Lower lobe of right lung (tissue), 2 donors: ENCODE results near the gene KIF21B. TPM values are rescaled to one million over a fixed set of nuclear protein-coding genes. Genes with fewer than 3 reads are reported as not detected.

Experiments
- ATAC-seq, 2 donors: fragments of 200-7000 bp; cut with Tn5 transposase; one replicate each; pipeline ENCODE4 v1.9.1; 2020 to 2022; ENCODE audit warnings: mild to moderate bottlenecking in 2 of 2, moderate library complexity in 2 of 2
- DNase-seq: peaks from one replicate; pipeline ENCODE4 v3.0.0-alpha.2; 2020
- H3K27ac ChIP-seq: fragments of 200-600 bp; one replicate; pipeline ENCODE4 v1.8.0; 2022
- H3K27me3 ChIP-seq: fragments of 200-600 bp; one replicate; pipeline ENCODE4 v1.8.0; 2022; ENCODE audit warnings: low read depth
- H3K36me3 ChIP-seq: fragments of 200-600 bp; one replicate; pipeline ENCODE4 v1.8.0; 2022; ENCODE audit warnings: mild to moderate bottlenecking
- H3K4me1 ChIP-seq: fragments of 200-600 bp; one replicate; pipeline ENCODE4 v1.8.0; 2022
- H3K4me3 ChIP-seq: fragments of 200-600 bp; one replicate; pipeline ENCODE4 v1.8.0; 2022; ENCODE audit warnings: mild to moderate bottlenecking
- H3K9me3 ChIP-seq: fragments of 200-600 bp; one replicate; pipeline ENCODE4 v1.8.0; 2022
- intact Hi-C: fragments of 100-400 bp; cut with DNase I; formaldehyde crosslinking; loops from one replicate; pipeline ENCODE4 v1.11.0; 2022
- total RNA-seq: library from RNA; stranded (reverse); fragmentation: NEBNext Ultra II Directional; extraction: Animal tissue kit (Norgen Biotek cat#: 25700); gene quantifications from one replicate; pipeline ENCODE4 v1.2.1, GENCODE V29; 2021
- TF ChIP-seq, protein P1 (sequence below): fragments of 200-600 bp; IDR thresholded peaks from one replicate; pipeline ENCODE4 v1.8.0; 2022; ENCODE audit warnings: antibody characterized with exemption, mild to moderate bottlenecking
- donor health status: DM: no; HTN: yes; CAD: no; lungs with severe emphysema.

Gene KIF21B
- total RNA-seq, 1 donor from 2014 or later: 4.7 TPM

GRCh38 chr1:200985481-200985880 is 38.0 kb downstream of the KIF21B start:
- TF ChIP-seq, protein P1, sequence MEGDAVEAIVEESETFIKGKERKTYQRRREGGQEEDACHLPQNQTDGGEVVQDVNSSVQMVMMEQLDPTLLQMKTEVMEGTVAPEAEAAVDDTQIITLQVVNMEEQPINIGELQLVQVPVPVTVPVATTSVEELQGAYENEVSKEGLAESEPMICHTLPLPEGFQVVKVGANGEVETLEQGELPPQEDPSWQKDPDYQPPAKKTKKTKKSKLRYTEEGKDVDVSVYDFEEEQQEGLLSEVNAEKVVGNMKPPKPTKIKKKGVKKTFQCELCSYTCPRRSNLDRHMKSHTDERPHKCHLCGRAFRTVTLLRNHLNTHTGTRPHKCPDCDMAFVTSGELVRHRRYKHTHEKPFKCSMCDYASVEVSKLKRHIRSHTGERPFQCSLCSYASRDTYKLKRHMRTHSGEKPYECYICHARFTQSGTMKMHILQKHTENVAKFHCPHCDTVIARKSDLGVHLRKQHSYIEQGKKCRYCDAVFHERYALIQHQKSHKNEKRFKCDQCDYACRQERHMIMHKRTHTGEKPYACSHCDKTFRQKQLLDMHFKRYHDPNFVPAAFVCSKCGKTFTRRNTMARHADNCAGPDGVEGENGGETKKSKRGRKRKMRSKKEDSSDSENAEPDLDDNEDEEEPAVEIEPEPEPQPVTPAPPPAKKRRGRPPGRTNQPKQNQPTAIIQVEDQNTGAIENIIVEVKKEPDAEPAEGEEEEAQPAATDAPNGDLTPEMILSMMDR: no peak
- H3K27ac ChIP-seq: no peak overlapping the region
- peaks cover 1% of the 10 kb centered on the region for H3K9me3 ChIP-seq
- H3K4me3 ChIP-seq: no peak overlapping the region
- H3K36me3 ChIP-seq: peaks cover 18% of the 10 kb centered on the region
- no peaks in the 10 kb centered on the region for H3K4me1 ChIP-seq
- no peak for DNase-seq
- H3K27me3 ChIP-seq: no peaks in the 10 kb centered on the region
- no peak for ATAC-seq
- intact Hi-C loops: no loop called here

DNA sequence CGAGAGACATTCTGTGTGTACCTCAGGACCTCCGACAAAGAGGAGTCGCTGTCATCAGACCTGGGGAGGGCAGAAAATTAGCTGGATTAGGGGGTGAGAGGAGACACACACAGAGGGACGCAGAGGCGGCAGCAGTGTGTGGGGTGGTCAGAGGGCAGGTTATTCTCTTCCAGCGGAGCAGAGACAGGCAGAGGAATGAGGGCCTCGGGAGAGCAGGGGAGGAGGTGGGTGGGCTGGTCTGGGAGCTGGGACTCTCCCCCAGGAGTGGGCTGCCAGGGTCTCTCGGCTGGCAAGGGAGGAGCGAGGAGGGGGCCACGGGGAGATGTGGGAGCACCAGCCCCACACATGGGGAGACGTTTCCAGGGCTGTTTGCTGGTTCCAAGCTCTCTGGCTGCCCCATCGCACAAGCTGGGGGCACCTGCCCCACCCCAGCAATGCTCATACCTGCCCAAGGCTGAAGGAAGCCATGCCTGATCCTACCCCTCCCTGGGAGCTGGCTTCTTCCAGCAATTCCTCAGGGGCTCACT is 40.4 kb downstream of the KIF21B start:
- DNase-seq (no peak), ATAC-seq (no peak)
- Histone ChIP-seq H3K4me1 (no peaks in the 10 kb centered on the region), H3K27ac (no peak overlapping the region), H3K9me3 (peaks cover 8% of the 10 kb centered on the region), H3K36me3 (peaks cover 10% of the 10 kb centered on the region), H3K4me3 (no peak overlapping the region), H3K27me3 (no peaks in the 10 kb centered on the region)
- TF ChIP-seq, protein P1: no peak
- intact Hi-C loops: no loop called here

GRCh38 chr1:200982071-200982945 is 41.2 kb downstream of the KIF21B start:
- TF ChIP-seq, protein P1: no peak
- Histone ChIP-seq H3K9me3 (peaks cover 8% of the 10 kb centered on the region), H3K4me3 (no peak overlapping the region), H3K27me3 (no peaks in the 10 kb centered on the region), H3K36me3 (peaks cover 11% of the 10 kb centered on the region), H3K27ac (no peak overlapping the region), H3K4me1 (no peaks in the 10 kb centered on the region)
- intact Hi-C loops: no loop called here
- no peak for ATAC-seq
- DNase-seq: no peak

DNA sequence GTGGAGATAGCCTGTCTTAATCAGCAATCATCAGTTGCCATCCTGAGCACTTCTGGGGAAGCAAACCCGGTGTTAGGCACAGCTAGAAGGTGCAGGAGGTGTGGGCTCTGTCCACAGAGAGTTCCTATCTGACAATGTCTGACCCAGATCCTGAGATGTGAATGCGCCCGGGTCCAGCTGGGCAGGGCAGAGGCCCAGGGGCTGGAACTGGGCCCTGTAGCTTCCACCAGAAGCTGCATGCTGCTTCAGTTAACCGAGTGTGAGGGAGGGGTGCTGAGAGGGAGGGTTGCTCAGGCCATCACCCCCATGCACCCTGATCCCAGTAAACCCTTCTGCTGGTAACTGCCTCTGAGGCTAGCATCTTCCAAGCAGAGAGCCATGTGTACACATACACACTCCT is 42.2 kb downstream of the KIF21B start:
- intact Hi-C loops: no loop called here
- TF ChIP-seq, protein P1: no peak
- no peak for DNase-seq
- ATAC-seq: no peak
- Histone ChIP-seq H3K4me3 (no peak overlapping the region), H3K27me3 (no peaks in the 10 kb centered on the region), H3K27ac (no peak overlapping the region), H3K9me3 (peaks cover 8% of the 10 kb centered on the region), H3K36me3 (peaks cover 14% of the 10 kb centered on the region), H3K4me1 (no peaks in the 10 kb centered on the region)

GRCh38 chr1:200980873-200981272 is 42.6 kb downstream of the KIF21B start:
- no peak for ATAC-seq
- Histone ChIP-seq H3K4me1 (no peaks in the 10 kb centered on the region), H3K27ac (no peak overlapping the region), H3K36me3 (peaks cover 14% of the 10 kb centered on the region), H3K27me3 (no peaks in the 10 kb centered on the region), H3K4me3 (no peak overlapping the region), H3K9me3 (peaks cover 8% of the 10 kb centered on the region)
- intact Hi-C loops: no loop called here
- TF ChIP-seq, protein P1: no peak
- DNase-seq: no peak
